Measurements from ENCODE around the gene CCDC187. TPM values are rescaled to one million over a fixed set of nuclear protein-coding genes. Genes with fewer than 3 reads are reported as not detected.

Gene CCDC187
- total and polyA plus RNA-seq, 2 of the 13 experiments (the other 11 are each of a cell fraction or from before 2014, with no cell fraction given) = 0.03 to 0.13 TPM

- ChIA-PET CTCF (ENCODE audit: low intra/inter-chr PET ratio, low total read pairs) (no interaction called here), POLR2A (no interaction called here)
- H3K4me3 ChIP-seq (replicated peaks in 1 of 3; ENCODE audit: insufficient read depth in 1 of 3, low read depth in 2 of 3, low read length in 3 of 3) = no peak overlapping the region
- ATAC-seq (no peak), DNase-seq (ENCODE audit: low spot score) (no peak), FAIRE-seq (no peak)
- no peak overlapping the region for H3K4me2 ChIP-seq (ENCODE audit: low read depth, low read length)
- no peaks in the 10 kb centered on the region for H3K36me3 ChIP-seq (replicated peaks in 1 of 2; ENCODE audit: control insufficient read depth in 1 of 2, insufficient read depth in 2 of 2, low read length in 2 of 2)
- H4K20me1 ChIP-seq (ENCODE audit: insufficient read depth, low read length) = no peaks in the 10 kb centered on the region
- TF ChIP-seq HOXD1 (CRISPR knock-in tag; IDR thresholded peaks at IDR 0.05) (no peak), CENPT (CRISPR knock-in tag; IDR thresholded peaks at IDR 0.05; ENCODE audit: low read depth) (no peak), IRF2 (CRISPR knock-in tag; IDR thresholded peaks at IDR 0.05) (no peak), ATF3 (CRISPR knock-in tag; IDR thresholded peaks at IDR 0.05) (no peak), ZNF768 (CRISPR knock-in tag; IDR thresholded peaks at IDR 0.05) (peak; percentile 99)
- H2AFZ ChIP-seq (ENCODE audit: low read length) = no peak overlapping the region
- peaks cover 27% of the 10 kb centered on the region for H3K4me1 ChIP-seq (ENCODE audit: insufficient read depth, low read length)
- BruUV-seq (replicated peaks) = no TSS peak
- no peak overlapping the region for H3K27ac ChIP-seq (ENCODE audit: extremely low read length, insufficient read depth, low read length)
- peaks cover 24 to 81% of the 10 kb centered on the region in 2 experiments for H3K27me3 ChIP-seq (ENCODE audit: control insufficient read depth in 1 of 2, insufficient read depth in 2 of 2, low read length in 2 of 2)
- no peaks in the 10 kb centered on the region for H3K79me2 ChIP-seq (ENCODE audit: insufficient read depth, low read length)
- 20% methylated on average over 3 of the region's 13 CpGs for WGBS (ENCODE audit: low lambda C conversion rate)
- intact Hi-C loops (cut with micrococcal nuclease; ENCODE audit: unreplicated experiment) = no loop called here
- H3K9me3 ChIP-seq (ENCODE audit: low read length) = no peaks in the 10 kb centered on the region
- no peak overlapping the region for H3K9ac ChIP-seq (ENCODE audit: insufficient read depth, low read depth, low read length)
- in situ Hi-C loops (cut with HindIII; ENCODE audit: extremely low pct_ligation_motif_present, low pct_unique_long_range_greater_than_20kb) = loop anchor here (25.0 kb wide), 1 partner anchor 312 kb away; no protein-coding TSS in a partner anchor
Observed at GRCh38 chr9:136325358-136325757, 21.5 kb upstream of the CCDC187 start.

- no peaks in the 10 kb centered on the region for H4K20me1 ChIP-seq (ENCODE audit: insufficient read depth, low read length)
- no peak overlapping the region for H3K9ac ChIP-seq (ENCODE audit: insufficient read depth, low read depth, low read length)
- H3K4me3 ChIP-seq (replicated peaks in 1 of 3; ENCODE audit: insufficient read depth in 1 of 3, low read depth in 2 of 3, low read length in 3 of 3) = no peak overlapping the region
- no peaks in the 10 kb centered on the region for H3K36me3 ChIP-seq (replicated peaks in 1 of 2; ENCODE audit: control insufficient read depth in 1 of 2, insufficient read depth in 2 of 2, low read length in 2 of 2)
- H3K9me3 ChIP-seq (ENCODE audit: low read length) = no peaks in the 10 kb centered on the region
- peaks cover 24 to 75% of the 10 kb centered on the region in 2 experiments for H3K27me3 ChIP-seq (ENCODE audit: control insufficient read depth in 1 of 2, insufficient read depth in 2 of 2, low read length in 2 of 2)
- H3K4me1 ChIP-seq (ENCODE audit: insufficient read depth, low read length) = peaks cover 24% of the 10 kb centered on the region
- in situ Hi-C loops (cut with HindIII; ENCODE audit: extremely low pct_ligation_motif_present, low pct_unique_long_range_greater_than_20kb) (loop anchor here (25.0 kb wide), 1 partner anchor 313 kb away; no protein-coding TSS in a partner anchor), intact Hi-C loops (cut with micrococcal nuclease; ENCODE audit: unreplicated experiment) (no loop called here)
- FAIRE-seq (no peak), DNase-seq (ENCODE audit: low spot score) (no peak), ATAC-seq (peak; percentile 23; the same call in 2 of the 3 replicates)
- no peak overlapping the region for H2AFZ ChIP-seq (ENCODE audit: low read length)
- WGBS (ENCODE audit: low lambda C conversion rate) = 17% methylated on average over 8 of the region's 24 CpGs
- POLR2A ChIA-PET = no interaction called here
- TF ChIP-seq TGIF2 (CRISPR knock-in tag; IDR thresholded peaks at IDR 0.05) (0 out of 2 replicates have a peak, but pooled peaks have one; percentile 52), ZNF383 (CRISPR knock-in tag; IDR thresholded peaks at IDR 0.05; ENCODE audit: borderline replicate concordance) (no peak), ZNF687 (CRISPR knock-in tag; IDR thresholded peaks at IDR 0.05) (0 out of 2 replicates have a peak, but pooled peaks have one; percentile 25), RNF2 (conservative IDR thresholded peaks at IDR 0.05; ENCODE audit: low read depth) (no peak), SAP130 (CRISPR knock-in tag; IDR thresholded peaks at IDR 0.05; ENCODE audit: low read depth) (0 out of 2 replicates have a peak, but pooled peaks have one; percentile 10)
- CTCF ChIA-PET (ENCODE audit: low intra/inter-chr PET ratio, low total read pairs) = no interaction called here
- no TSS peak for BruUV-seq (replicated peaks)
- H3K79me2 ChIP-seq (ENCODE audit: insufficient read depth, low read length) = no peaks in the 10 kb centered on the region
- H3K27ac ChIP-seq (ENCODE audit: extremely low read length, insufficient read depth, low read length) = no peak overlapping the region
- H3K4me2 ChIP-seq (ENCODE audit: low read depth, low read length) = no peak overlapping the region
Observed at GRCh38 chr9:136324501-136325300, 20.8 kb upstream of the CCDC187 start.
